Measurements from ENCODE around the gene SARS1.

- TF ChIP-seq CTCF (conservative IDR thresholded peaks at IDR 0.05 in 1 of 2, IDR thresholded peaks at IDR 0.05 in 1 of 2; ENCODE audit: low read depth in 1 of 2, low read length in 2 of 2) = no peak
- no peak for TF ChIP-seq EZH2 (IDR thresholded peaks at IDR 0.05; ENCODE audit: low read length, missing control alignments)
Observed at GRCh38 chr1:109225308-109225707, 11.6 kb downstream of the SARS1 start.
